HG03095 (cell line): ENCODE results near the gene SRPRA.
"Not testable (repeated sequence)": the region's sequence is repeated elsewhere in the genome, so short reads cannot be mapped to it uniquely, and the experiment has no call there.

Experiments
- ATAC-seq: cut with Tn5 transposase; IDR thresholded peaks from one replicate; pipeline ENCODE4 v1.9.1; 2021; ENCODE audit warnings: moderate library complexity; ENCODE audit not compliant: unreplicated experiment

SRPRA gene

DNA sequence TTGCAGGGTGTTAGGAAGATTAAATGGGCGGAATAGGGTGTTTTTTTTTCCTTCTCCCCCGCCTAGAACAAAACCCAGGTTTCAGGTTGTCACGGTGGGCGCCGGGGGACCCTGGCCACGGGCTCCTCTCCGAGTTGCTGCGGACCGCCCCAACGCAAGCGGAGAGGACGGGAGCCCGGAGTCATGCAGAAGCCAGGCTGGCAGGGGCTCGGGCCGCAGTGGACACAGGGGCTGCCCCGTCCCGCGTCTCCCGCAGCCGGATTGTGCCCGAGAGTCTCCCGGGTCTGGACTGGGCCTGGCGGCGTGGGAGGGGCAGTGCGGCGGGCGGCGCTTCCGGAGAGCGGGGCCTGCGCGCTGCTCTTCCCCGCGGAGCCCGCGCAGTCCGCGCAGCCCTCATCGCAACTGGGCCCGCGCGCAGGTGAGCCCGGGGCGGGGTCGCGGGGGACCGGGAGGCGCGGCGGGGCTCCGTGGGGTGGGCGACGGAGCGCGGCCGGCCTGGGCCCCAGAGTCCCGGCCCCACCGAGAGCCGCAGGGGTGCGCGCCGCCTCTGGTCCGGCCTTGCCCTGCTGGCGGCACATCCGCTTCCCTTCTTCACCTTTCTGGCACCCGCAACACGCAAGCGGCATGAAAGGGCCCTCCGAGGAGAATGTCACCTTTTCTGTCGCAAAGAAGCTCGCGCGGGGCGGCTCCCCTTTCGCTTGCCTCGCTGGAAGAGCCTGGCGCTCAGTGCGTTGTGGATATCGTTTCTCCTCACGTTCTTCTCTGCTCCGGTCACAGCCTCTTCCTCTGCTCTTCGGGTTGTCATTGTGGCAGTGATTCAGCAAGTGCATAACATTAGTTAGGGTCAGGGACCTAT, 14.3 kb upstream of the SRPRA start, which contains the start of gene TIRAP:
TIRAP (plus strand) TSS at position 358 of the 856 bp plus-strand sequence. CDS start 7,802 bp downstream, outside the sequence.
- ATAC-seq = peak; percentile 55

GRCh38 chr11:126282361-126282735, 13.7 kb upstream of the SRPRA start:
- no peak for ATAC-seq

DNA sequence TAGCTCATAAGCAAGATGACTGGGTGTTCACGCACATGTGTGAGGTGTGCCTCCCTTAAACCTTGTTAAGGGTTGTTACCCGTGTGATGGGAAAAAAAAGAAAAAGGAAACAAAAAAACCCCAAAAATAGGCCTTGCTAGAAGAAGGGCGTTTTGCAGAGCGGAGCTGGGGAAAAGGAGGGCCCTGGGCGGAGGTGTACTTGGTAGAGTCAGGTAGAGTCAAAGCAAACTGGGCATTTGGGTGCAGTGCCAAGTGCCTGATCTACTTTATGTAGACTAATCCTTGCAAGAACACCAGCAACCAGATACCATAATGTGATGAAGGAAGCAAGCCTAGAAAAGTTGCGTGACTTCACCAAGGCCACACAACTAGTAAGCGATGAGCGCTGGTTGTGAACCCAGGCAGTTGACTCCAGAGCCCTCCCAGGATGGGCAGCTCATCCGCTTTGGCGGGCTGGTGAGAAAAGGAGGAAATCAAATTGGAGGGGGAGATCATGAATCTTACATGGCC, 13.0 kb upstream of the SRPRA start:
- no peak for ATAC-seq

- ATAC-seq = no peak
Measured at GRCh38 chr11:126281245-126281644, 12.6 kb upstream of the SRPRA start.

DNA sequence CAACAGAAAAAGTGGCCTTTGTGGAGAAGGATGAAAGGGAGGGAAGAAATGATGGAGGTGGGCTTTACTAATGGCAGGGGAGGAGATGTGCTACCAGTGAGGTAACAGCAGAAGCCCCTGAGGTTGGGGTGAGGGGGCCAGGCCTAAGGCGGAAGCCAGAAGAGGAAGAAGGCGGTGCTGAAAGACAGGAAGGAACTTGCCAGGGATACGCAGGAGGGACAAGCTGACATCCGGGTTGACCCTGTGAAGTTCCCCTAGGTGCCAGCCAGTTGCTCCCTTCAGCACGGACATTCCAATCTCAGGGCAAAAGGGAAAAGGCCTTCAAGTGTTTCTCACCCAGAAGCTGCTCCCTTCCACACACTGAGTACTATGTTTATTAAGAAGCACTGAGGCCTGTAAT, 11.9 kb upstream of the SRPRA start:
- no peak for ATAC-seq

GRCh38 chr11:126279191-126279590, 10.5 kb upstream of the SRPRA start:
- no peak for ATAC-seq

GRCh38 chr11:126277780-126278179, 9.1 kb upstream of the SRPRA start:
- ATAC-seq = no peak

DNA sequence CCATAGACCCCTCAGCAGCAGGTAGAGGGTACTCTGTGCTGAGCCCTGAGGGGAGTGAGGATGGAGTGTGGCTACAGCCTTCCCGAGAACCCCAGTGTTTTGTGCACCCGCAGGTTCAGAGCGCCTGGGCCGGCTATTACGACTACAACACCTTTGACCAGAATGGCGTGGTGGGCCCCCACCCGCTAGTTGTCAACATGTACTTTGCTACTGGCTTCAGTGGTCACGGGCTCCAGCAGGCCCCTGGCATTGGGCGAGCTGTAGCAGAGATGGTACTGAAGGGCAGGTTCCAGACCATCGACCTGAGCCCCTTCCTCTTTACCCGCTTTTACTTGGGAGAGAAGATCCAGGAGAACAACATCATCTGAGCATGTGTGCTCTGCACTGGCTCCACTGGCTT, 8.6 kb upstream of the SRPRA start:
- ATAC-seq = no peak

DNA sequence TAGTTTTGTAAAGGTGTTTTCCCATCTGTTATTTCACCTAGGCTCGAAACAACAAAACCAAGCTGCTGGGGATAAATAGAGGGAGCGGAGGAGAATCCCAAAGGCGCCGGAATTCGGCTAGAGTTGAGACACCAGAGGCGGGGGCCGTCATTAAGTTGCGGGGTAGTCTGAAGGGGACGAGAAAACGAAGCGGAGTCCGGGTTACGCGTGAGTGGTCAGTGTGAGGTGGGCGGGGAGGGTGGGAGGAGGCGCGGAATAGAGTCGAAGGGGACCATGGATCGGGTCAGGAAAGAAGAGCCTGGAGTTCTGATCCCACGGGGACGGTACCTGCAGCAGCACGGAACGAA, 361 bp downstream of the SRPRA start:
- ATAC-seq = peak; percentile 1

DNA sequence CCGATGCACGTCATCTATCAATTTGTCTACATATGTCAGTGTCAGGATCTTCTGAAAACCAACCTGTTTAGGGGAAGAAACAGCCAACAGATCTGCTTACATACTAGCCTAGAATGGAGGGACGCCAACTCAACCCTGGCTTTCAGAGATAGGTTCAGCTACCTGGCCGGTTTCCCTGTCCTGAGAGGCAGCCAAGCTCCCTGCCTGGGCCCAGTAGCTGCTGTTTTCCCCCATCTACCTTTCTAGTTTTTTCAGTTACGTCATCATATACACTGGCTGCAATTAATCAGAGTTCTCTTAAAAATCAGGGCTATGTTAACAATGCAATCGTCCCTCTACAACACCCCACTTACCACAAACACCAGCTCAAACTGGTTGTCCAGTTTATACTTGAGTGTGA, 1.0 kb downstream of the SRPRA start:
- ATAC-seq = no peak

- ATAC-seq = no peak
Measured at GRCh38 chr11:126265811-126266210, 2.9 kb downstream of the SRPRA start.

- no peak for ATAC-seq
Measured at GRCh38 chr11:126263489-126263888, 5.2 kb downstream of the SRPRA start.

DNA sequence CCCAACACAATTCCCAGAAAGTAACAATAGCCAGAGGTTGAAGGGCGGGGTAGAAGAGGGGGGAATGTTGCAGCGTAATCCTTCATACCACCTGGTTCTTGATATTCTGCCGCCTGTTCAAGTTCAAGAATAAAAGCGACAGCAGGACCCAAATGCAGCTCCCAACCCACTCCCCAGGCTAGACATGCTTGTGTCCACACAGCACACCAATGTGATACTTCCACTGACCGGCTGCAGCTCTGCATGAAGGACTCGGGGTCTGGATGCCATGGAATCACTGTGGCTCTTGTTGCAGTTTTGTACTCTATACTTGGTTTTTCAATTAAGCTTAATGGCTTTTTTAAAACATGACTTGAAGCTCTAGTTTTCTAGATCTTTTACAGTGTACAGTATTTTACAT, 6.5 kb downstream of the SRPRA start:
- no peak for ATAC-seq

DNA sequence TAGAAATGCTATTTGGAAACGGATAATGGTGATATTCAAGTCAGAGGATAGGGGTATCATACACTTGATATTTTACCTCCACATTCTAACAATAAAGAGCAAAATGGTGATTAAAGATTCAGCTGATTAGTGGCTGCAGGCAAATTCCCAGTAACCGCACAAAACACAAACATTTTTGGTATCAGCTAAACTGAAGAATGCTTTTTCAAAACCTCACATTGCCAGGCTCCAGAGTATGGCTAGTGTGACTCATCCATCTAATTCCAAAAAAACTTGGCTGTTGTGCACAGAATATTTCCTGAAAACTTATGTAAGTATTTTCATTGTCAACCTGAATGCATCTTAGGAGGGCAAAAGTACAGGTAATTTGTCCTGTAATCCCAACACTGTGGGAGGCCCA, 10.9 kb downstream of the SRPRA start:
- no peak for ATAC-seq

DNA sequence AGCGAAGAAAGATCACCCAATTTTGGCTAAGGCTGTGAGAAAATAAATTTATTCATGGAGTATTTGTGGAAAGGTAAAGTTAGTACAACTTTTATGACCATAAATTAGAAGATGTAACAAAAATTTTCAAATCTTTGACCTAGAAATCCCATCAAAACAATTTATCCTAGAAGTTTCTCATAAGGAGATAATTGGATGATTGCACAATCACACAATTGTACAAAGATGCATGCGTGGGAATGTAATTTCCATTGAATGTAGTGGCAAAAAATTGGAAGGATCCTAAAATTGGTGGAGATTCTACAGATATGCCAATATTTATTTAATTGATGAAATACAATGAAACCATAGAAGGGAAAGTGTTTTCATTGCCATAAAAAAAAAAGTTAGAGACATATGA, 11.6 kb downstream of the SRPRA start:
- ATAC-seq = no peak

GRCh38 chr11:126256216-126256615, 12.5 kb downstream of the SRPRA start:
- no peak for ATAC-seq

DNA sequence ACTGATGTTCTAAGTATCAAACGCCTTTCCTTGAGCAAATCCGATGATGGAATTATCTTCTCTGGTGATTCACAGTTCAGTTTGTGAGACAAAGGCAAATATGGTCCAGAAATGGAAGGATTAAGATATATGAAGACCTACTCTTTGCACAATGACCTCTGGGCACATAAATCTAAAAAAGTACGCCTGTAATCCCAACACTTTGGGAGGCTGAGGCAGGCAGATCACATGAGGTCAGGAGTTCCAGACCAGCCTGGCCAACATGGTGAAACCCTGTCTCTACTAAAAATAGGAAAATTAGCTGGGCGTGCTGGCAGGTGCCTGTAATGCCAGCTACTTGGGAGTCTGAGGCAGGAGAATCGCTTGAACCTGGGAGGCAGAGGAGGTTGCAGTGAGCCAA, 13.2 kb downstream of the SRPRA start:
- not testable (repeated sequence) for ATAC-seq

DNA sequence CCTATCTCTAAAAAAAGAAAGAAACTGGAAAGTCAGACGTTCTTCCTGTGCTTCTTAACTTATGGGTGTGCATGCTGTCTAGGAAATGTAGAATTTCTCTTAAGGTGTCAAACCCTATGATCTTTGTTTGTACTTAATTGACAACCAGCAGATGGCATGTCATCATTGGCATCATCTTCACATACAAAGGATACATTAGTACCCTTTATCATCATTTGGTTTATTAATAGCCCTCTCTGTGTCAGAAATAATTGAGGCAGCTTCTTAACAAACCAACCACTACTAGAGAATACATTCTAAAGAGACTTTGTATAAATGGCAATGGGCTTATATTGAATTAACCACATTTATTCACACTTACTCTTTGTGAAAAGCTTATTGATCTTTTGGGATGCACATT, 13.9 kb downstream of the SRPRA start:
- ATAC-seq = no peak

- ATAC-seq = no peak
Measured at GRCh38 chr11:126253265-126253664, 15.4 kb downstream of the SRPRA start.

DNA sequence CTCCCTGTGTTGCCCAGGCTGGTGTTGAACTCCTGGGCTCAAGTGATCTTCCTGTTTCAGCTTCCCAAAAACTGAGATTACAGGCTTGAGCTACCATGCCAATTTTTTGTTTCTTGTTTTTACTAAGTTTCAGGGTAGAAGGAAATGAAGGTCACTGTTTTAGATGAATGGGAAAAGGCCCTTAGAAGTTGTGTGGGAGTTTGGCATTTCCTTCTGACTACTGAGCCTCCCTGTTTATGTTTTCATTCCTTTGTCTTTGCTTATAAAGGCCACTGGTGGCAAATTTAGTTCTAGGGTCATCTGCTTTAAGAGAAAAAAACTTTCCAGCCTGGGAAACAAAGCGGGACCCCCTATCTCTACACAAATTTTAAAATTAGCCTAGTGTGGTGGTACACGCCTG, 22.1 kb downstream of the SRPRA start:
- no peak for ATAC-seq

DNA sequence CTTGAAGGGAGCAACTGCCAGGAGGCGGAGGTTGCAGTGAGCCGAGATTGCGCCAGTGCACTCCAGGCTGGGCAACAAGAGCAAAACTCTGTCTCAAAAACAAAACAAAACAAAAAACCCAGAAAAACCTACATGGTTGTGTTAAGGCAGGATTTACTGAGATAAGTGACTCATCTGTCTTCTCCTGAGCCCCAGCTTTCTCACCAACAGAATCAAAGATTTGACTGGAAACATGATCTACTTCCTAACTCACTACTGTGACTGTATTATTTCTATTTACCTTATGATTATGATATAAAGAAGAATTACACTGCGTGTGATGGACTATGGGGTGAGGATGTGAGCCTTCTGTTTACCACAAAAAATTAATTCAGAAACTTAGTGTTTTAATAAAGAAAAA, 35.3 kb downstream of the SRPRA start:
- ATAC-seq = no peak

DNA sequence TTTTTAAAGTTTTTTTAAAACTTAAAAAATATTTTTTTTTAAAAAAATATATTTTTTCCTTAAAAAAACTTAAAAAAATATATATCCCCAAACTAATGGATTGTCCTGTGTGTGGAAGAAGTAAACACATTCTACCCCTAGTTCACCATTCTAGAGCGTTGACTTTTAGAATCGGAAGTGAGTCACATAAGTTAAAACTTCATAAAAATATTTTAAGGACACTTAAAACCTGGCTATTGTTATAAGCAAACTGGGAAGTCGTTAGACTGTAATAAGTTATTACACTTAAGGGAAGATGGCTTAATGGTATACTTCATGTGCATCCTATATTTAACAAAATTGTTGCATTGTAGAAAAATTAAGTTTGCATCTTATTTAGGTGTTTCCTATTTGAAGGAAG, 36.0 kb downstream of the SRPRA start:
- ATAC-seq = no peak
